ENCODE results near the gene SLC23A3.

The SLC23A3 gene

DNA sequence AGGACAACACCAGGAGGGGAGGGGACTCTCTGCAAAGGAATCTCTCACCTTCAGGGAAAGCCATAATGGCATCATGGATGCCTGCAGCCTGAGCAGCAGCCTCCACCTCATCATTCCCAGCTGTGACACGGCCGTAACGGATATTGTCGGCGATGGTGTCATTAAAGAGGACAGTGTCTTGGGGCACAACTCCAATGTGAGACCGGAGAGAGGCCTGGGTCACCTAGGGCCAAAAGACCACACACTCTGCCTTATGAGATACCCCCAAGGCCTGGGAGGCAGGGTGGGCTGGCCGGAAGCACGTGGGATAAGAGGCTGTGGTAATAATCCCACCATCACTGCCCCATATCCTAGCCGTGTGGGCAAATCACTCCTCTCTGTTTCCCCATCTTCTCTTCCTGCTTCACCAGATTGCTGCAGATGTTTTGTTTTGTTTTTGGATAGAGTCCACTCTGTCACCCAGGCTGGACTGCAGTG lies 41.1 kb upstream of the SLC23A3 start:
- DNase-seq, result no peak
- Histone ChIP-seq H3K4me1 (peaks cover 0 to 18% (median 15%) of the 10 kb centered on the region in 4 donors), H3K27ac (no peak overlapping the region), H3K9me3 (no peaks in the 10 kb centered on the region), H3K36me3 (peaks cover 48 to 80% (median 63%) of the 10 kb centered on the region in 3 donors), H3K27me3 (no peaks in the 10 kb centered on the region), H3K4me3 (no peak overlapping the region)
- TF ChIP-seq, protein P1, sequence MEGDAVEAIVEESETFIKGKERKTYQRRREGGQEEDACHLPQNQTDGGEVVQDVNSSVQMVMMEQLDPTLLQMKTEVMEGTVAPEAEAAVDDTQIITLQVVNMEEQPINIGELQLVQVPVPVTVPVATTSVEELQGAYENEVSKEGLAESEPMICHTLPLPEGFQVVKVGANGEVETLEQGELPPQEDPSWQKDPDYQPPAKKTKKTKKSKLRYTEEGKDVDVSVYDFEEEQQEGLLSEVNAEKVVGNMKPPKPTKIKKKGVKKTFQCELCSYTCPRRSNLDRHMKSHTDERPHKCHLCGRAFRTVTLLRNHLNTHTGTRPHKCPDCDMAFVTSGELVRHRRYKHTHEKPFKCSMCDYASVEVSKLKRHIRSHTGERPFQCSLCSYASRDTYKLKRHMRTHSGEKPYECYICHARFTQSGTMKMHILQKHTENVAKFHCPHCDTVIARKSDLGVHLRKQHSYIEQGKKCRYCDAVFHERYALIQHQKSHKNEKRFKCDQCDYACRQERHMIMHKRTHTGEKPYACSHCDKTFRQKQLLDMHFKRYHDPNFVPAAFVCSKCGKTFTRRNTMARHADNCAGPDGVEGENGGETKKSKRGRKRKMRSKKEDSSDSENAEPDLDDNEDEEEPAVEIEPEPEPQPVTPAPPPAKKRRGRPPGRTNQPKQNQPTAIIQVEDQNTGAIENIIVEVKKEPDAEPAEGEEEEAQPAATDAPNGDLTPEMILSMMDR (IDR thresholded peaks at IDR 0.05), result no peak
- intact Hi-C loops (cut with DNase I; ENCODE audit: low total_unique reads), result no loop called here

DNA sequence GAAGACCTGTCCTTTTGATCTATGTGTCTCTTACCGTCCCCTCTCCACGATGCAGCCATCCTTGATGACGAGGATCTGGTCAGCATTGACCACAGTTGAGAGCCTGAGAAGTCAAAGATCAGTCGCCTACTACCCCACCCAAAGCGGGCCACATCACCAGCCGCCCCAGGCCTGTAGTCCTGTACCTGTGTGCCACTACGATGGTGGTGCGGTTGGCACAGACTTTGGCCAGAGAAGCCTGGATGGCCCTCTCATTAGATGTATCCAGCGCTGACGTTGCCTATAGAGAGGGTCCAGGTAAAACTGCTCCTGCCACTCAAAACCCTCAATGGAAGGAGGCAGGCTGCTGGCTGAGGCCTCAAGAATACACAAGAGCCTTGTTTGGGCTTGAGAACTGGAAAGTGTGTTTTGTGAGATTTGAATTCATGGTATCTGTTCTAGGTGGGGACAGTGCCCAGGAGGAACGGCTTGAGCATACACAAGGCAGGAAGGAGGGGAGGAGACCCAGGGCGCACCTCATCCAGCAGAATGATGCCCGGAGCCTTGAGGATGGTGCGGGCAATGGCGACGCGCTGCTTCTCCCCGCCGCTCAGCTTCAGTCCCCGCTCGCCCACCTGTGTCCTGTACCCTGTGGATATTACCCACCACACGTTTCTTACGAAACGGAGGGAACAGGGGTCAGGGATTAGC lies 40.5 kb upstream of the SLC23A3 start:
- H3K4me1 ChIP-seq, result peaks cover 0 to 20% (median 15%) of the 10 kb centered on the region in 4 donors
- intact Hi-C loops (cut with DNase I; ENCODE audit: low total_unique reads), result no loop called here
- DNase-seq, result no peak
- H3K27me3 ChIP-seq, result no peaks in the 10 kb centered on the region
- no peak overlapping the region for H3K27ac ChIP-seq
- no peak overlapping the region for H3K4me3 ChIP-seq
- TF ChIP-seq, protein P1 (IDR thresholded peaks at IDR 0.05), result no peak
- peaks cover 48 to 74% (median 57%) of the 10 kb centered on the region in 3 donors for H3K36me3 ChIP-seq
- H3K9me3 ChIP-seq, result no peaks in the 10 kb centered on the region

DNA sequence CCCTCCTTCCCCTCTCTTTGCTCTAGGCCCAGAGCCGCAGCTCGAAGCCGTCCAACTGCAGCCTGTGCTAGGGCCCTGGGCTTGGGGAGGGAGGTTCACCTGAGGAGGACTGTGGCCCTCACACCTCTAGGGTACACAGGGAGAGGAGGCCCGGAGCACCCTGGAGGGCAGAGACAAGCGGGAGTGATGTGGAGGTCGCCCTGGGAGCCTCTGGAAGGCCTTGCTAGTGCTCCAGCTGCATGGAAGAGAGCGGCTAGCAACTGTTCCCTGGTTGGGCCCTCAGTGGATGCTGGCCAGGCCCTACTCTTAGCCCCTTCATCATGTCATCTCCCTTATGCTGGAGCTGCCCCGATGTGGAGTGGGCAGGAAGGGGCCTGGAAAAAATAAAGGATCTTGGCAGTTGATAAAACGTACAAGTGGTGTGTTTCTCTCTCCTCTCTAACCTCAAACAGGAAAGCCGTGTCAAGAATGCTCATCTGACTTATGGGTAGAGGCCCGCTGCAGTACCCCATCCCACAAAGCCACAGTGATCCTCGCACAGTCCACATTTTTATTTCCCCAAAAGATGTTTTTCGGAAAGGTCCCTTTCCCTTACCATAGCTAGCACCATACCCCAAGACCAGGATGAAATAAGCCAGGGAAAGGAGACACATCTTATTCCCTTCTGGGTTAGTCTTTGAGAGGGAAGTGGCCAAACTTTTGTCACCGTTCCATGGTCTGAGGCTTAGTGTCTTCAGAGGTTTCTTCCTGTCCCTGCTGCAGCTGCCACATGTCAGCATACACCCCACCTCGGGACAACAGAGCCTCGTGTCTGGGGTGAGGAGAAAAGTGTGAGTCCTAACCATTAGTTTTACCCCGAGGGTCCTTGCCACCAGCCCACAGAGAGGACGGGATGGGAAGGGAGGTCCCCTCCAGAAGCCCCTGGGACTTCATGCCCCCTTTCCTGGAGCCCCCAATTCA lies 39.7 kb upstream of the SLC23A3 start:
- no peak for DNase-seq
- no peaks in the 10 kb centered on the region for H3K27me3 ChIP-seq
- TF ChIP-seq, protein P1 (IDR thresholded peaks at IDR 0.05), result no peak
- H3K27ac ChIP-seq, result no peak overlapping the region
- peaks cover 42 to 66% (median 51%) of the 10 kb centered on the region in 3 donors for H3K36me3 ChIP-seq
- no peak overlapping the region for H3K4me3 ChIP-seq
- no peaks in the 10 kb centered on the region for H3K9me3 ChIP-seq
- peaks cover 0 to 20% (median 15%) of the 10 kb centered on the region in 4 donors for H3K4me1 ChIP-seq
- intact Hi-C loops (cut with DNase I; ENCODE audit: low total_unique reads), result no loop called here

DNA sequence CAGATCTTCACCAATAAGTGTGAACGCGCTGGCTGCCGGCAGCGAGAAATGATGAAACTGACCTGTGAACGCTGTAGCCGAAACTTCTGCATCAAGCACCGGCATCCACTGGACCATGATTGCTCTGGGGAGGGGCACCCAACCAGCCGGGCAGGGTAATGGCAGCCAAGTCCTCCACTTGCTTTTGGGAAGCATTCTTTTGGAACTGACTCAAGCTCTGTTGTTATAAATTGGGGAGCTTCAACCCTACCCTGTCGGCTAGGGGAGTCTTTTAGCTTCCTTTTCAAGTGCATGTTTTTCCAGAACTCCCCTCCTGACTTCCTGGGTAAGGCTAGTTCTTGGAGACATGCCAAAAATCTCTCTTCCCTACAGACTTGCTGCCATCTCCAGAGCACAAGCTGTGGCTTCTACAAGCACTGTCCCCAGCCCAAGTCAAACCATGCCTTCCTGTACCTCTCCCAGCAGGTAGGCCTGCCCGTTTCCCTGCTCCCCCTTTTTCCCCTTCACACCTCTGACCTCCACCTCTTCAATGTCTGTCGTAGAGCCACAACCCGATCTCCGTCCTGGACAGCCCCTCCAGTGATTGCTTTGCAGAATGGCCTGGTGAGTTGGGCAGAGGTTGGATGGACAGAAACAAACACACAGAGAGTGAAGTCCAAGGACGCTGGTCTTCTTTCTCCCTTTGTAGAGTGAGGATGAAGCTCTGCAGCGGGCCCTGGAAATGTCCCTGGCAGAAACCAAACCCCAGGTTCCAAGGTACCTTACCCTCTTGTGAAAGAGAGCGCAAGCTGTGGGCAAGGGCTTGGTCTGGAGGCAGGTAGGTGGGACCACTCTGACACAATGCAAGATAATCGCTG lies 38.3 kb upstream of the SLC23A3 start:
- no peak for DNase-seq
- Histone ChIP-seq H3K9me3 (no peaks in the 10 kb centered on the region), H3K4me3 (peak overlapping the region; percentile 74 to 88), H3K27ac (peak overlapping the region; percentile 91 to 93), H3K4me1 (peaks cover 0 to 20% (median 15%) of the 10 kb centered on the region in 4 donors), H3K36me3 (peaks cover 28 to 52% (median 37%) of the 10 kb centered on the region in 3 donors), H3K27me3 (no peaks in the 10 kb centered on the region)
- intact Hi-C loops (cut with DNase I; ENCODE audit: low total_unique reads), result no loop called here
- TF ChIP-seq, protein P1 (IDR thresholded peaks at IDR 0.05), result no peak
